ENCODE data around the gene LGMN.

The LGMN gene

DNA sequence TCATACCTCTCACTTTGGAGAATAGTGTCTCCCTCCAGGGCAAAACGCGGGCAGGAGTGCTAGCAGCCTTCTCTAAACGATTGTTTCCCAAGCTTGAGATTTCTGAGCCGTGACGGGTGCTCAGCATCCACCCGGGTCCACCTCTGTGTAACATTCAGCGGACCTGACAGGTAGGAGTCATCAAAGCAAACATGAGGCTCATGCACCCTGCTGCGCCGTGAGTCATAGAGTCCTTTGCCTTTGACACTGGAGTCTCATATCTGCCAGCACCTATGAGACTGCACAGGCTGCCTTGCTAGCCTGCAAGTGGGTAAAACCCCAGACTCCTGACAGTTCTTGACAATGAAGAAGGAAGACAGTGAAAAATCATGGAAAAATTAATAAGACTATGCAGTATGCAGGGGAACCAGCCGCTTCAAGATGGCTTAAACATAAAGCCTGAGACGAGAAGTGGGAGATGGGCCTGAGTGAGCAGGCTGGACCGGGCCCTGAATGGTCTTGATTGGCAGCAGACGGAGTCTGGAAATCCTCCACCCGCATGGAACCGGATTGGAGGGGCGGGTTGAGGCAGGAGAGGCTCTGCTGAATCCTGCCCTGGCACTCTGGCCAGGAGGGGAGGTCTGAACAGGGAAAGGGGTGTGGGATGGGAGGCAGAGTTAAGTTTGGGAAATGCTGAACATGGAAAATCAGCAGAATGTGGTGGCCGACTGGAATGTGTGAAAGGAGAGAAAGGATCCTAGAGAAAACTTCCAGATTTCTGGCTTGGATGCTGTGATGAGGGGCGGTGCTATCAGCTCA is 54.2 kb downstream of the LGMN start:
- Histone ChIP-seq H3K27me3 (ENCODE audit: insufficient read depth, low read length) (no peaks in the 10 kb centered on the region), H2AFZ (ENCODE audit: low read depth, low read length) (no peak overlapping the region), H3K9me3 (ENCODE audit: low read length) (no peaks in the 10 kb centered on the region), H3K36me3 (ENCODE audit: insufficient read depth, low read length) (no peaks in the 10 kb centered on the region), H3K4me3 (ENCODE audit: low read length) (no peak overlapping the region), H3K4me1 (ENCODE audit: insufficient read depth, low read length) (no peaks in the 10 kb centered on the region)

DNA sequence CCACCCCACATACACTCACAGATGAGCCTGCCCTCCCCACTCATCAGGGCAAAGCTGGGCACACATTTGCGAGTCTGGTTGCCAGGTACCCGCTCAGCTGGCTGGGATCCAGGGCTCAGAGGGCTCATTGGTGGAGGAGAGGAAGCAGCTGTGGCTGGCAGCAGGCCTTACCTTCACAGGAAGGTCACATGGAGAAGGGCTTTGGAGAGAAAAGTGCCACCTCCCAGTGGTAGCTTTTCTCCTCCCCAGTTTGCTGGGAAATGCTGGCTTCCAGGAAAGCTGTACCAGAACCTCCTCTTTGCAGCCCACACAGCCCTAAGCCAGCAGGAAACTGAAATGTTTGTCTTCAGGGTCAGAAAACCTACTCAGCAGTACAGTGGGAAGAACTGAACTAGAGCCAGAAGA is 55.6 kb downstream of the LGMN start:
- H3K4me3 ChIP-seq (ENCODE audit: low read length), result no peak overlapping the region
- no peaks in the 10 kb centered on the region for H3K27me3 ChIP-seq (ENCODE audit: insufficient read depth, low read length)

DNA sequence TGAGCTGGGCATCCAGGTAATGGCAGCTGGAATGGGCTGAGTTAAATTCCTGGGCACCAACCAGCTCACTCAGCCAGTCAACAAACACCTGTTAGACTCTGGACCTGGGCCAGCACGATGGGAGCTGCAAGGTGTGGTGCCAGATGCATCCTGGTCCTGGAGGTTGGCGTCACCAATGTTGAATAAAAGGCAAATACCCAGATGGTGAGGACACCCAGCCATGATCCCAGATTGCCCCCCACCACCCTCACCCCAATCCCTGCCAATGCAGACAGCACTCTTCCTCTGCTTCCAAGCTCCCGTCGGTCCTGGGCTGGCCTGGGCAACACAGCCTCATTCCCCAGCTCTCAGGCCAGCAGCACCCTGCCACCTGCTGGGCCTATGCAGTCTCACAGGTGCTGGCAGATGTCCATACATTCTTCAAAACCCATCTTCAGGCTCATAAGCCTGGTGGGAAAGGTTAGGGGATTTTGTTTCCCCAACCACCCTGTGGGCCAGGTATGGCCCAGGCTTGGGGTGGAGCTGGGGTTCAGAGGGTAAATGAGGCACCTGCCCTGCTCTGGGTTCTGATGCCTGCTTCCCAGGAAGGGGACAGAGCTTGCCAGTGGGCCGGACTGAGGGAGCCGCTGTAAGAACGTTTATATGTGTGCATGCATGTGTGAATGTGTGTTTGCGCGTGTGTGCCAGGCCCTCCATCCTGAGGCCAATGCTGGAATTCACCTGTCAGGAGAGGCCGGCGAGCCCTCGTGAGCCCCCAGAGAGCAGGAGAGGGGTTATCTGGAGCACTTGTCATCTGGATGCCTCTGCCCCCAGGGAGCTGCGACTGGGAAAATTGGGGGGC is 58.0 kb downstream of the LGMN start:
- Histone ChIP-seq H2AFZ (ENCODE audit: low read depth, low read length) (no peak overlapping the region), H3K4me1 (ENCODE audit: insufficient read depth, low read length) (no peaks in the 10 kb centered on the region), H3K4me3 (ENCODE audit: low read length) (no peak overlapping the region), H3K27me3 (ENCODE audit: insufficient read depth, low read length) (no peaks in the 10 kb centered on the region), H3K9me3 (ENCODE audit: low read length) (no peaks in the 10 kb centered on the region), H3K36me3 (ENCODE audit: insufficient read depth, low read length) (no peaks in the 10 kb centered on the region)

More for the DNA sequence above, 55.6 kb downstream of the LGMN start:
- Histone ChIP-seq H3K4me1 (ENCODE audit: insufficient read depth, low read length) (no peaks in the 10 kb centered on the region), H3K36me3 (ENCODE audit: insufficient read depth, low read length) (no peaks in the 10 kb centered on the region), H3K9me3 (ENCODE audit: low read length) (no peaks in the 10 kb centered on the region), H2AFZ (ENCODE audit: low read depth, low read length) (no peak overlapping the region)

DNA sequence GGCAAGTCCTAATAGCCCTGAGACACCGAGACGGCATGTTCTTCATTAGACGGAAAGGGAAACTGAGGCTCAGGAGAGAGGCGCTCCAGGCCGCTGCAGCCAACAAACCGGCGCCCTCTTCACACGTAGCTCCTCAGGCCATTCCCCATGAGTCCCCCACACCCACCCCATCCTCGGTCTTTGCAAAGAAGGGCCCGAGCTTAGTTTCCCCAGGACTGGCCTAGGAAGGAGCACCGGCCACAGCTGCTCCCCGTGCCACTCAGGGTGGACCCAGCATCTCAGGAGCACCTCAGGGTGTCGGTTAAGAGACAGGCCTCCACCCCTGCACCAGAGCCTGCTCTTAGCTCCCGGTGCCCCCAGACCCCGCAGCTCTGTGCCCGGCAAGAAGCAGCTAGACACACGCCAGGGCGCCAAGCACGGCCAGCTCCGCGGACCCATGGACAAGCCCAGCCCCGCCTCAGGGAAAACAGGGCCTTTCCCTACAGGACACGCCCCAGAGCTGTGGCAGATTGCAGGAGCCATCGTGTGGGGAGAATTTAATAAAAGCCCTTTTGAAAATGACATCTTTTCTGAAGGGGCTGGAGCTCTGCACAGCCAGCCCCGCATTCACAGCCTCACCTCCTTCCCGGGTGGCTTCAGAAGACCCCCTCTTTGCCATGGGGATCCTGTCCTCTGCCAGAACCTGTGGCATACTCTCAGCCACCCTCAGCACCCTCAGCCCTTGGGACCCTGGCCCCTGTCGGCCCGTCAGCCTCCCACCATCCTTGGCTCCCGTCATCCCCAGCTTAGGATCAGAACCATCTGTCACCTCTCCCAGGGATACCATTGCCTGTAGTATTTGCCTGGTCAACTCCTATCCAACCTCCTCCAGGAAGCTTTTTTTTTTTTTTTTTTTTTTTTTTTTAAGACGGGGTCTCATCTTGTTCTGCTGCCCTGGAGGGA is 59.7 kb downstream of the LGMN start:
- Histone ChIP-seq H2AFZ (ENCODE audit: low read depth, low read length) (no peak overlapping the region), H3K4me3 (ENCODE audit: low read length) (no peak overlapping the region), H3K9me3 (ENCODE audit: low read length) (no peaks in the 10 kb centered on the region), H3K36me3 (ENCODE audit: insufficient read depth, low read length) (no peaks in the 10 kb centered on the region), H3K4me1 (ENCODE audit: insufficient read depth, low read length) (no peaks in the 10 kb centered on the region), H3K27me3 (ENCODE audit: insufficient read depth, low read length) (no peaks in the 10 kb centered on the region)

DNA sequence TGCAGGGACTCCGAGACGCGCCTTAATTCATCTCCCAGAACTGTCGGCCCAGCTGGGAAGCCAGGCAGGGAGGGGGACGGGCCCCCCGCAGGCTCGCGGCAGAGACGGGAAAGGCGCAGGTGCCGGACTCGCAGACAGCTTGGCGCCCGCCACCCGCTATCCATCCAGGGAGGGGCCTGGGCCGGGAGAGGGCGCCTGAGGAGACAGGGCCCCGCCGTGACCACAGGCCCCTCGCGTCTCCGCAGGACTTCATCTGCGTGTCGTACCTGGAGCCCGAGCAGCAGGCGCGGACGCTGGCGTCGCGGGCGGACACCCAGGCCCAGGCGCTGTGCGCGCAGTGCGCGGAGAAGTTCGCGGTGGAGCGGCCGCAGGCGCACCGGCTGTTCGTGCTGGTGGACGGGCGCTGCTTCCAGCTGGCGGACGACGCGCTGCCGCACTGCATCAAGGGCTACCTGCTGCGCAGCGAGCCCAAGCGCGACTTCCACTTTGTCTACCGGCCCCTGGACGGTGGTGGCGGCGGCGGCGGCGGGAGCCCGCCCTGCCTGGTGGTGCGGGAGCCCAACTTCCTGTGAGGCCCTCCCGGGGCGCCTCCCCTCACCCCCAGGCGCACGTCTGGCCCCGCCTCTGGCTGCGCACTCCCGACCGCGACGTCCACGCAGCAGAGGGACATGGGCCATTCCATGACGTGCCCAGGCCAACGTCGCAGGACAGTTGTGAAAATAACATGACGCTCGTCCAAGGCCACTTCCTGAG is 60.6 kb downstream of the LGMN start:
- H3K9me3 ChIP-seq (ENCODE audit: low read length), result no peaks in the 10 kb centered on the region
- H3K4me3 ChIP-seq (ENCODE audit: low read length), result no peak overlapping the region
- H2AFZ ChIP-seq (ENCODE audit: low read depth, low read length), result no peak overlapping the region
- H3K27me3 ChIP-seq (ENCODE audit: insufficient read depth, low read length), result no peaks in the 10 kb centered on the region
- no peaks in the 10 kb centered on the region for H3K36me3 ChIP-seq (ENCODE audit: insufficient read depth, low read length)
- no peaks in the 10 kb centered on the region for H3K4me1 ChIP-seq (ENCODE audit: insufficient read depth, low read length)

DNA sequence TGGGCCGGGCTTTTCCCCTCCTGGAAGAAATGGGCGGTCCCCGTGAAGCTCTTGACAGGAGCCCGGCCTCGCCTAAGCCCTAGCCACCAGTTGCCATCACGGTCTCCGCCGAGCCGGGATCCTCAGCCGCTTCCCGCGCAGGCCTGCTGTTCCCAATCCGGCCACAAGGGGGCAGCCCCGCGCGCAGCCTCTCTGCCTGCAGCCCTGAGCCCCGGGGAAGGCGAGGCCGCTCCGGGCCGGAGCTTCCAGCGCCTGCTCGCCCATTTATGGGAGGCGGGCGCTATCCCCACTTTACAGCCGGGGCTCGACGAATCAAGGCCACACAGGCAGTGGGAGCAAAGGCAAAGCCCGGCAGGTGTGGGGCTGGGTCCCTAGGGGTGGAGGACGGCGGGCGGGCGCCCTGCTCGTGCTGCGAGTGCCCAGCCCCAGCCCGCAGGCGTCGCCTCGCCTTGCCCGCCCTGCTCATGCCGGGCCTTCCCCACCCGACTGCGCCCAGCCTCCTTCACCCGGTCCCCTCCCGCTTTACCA is 61.5 kb downstream of the LGMN start:
- Histone ChIP-seq H3K4me1 (ENCODE audit: insufficient read depth, low read length) (no peaks in the 10 kb centered on the region), H3K27me3 (ENCODE audit: insufficient read depth, low read length) (no peaks in the 10 kb centered on the region), H3K4me3 (ENCODE audit: low read length) (no peak overlapping the region)

DNA sequence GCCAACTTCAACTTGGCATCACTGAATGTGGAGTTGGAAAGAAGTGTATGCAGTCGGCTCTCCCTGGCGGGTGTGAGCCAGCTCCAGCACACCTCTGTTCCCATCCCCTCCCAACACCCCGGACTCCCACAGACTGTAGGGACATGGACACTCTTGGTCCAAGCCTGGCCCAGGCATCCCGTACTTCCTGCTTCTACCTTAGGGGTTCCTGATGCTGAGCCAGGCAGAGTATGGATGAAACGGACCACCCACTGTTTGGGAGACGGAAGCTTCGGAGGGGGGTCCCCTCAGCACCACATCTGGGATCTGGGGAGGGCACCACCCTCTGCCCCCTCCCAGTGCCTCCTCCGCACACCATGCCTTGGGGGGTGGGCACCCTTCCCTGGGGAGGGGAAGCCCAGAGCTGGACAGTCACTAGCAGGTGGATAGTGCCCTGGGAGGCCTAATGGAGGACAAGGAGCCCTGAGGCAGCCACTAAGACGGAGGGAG is 62.0 kb downstream of the LGMN start:
- H2AFZ ChIP-seq (ENCODE audit: low read depth, low read length), result no peak overlapping the region
- no peak overlapping the region for H3K4me3 ChIP-seq (ENCODE audit: low read length)
- no peaks in the 10 kb centered on the region for H3K9me3 ChIP-seq (ENCODE audit: low read length)
- no peaks in the 10 kb centered on the region for H3K27me3 ChIP-seq (ENCODE audit: insufficient read depth, low read length)
- no peaks in the 10 kb centered on the region for H3K36me3 ChIP-seq (ENCODE audit: insufficient read depth, low read length)
- H3K4me1 ChIP-seq (ENCODE audit: insufficient read depth, low read length), result no peaks in the 10 kb centered on the region

More for the DNA sequence above, 61.5 kb downstream of the LGMN start:
- no peaks in the 10 kb centered on the region for H3K36me3 ChIP-seq (ENCODE audit: insufficient read depth, low read length)
- H3K9me3 ChIP-seq (ENCODE audit: low read length), result no peaks in the 10 kb centered on the region
- no peak overlapping the region for H2AFZ ChIP-seq (ENCODE audit: low read depth, low read length)

DNA sequence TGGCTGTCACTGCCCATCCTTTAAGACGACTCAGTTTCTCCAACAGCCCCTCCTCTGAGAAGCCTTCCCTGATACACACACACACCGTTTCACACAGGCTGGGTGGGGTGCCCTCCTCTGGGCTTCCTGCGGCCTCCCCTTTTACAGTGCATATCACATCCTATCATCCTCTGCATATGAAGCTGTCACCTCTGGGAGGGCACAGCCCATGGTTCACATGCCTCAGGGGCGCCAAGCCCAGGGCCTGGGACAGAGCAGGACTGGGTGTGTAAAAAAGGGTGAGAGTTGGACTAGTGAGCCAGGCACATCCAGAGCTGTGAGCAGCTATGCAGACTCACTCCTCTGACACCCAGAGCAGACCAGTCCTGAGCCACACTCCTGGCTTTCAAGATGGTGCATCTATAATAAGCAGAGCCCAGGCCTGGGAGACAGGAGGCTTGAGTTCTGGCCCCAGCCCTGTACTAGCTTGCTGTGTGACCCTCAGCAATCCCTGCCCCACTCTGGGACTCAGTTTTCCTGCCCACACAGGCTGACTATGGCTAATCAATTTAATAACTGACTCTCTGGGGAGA is 62.6 kb downstream of the LGMN start:
- Histone ChIP-seq H3K4me1 (ENCODE audit: insufficient read depth, low read length) (no peaks in the 10 kb centered on the region), H3K27me3 (ENCODE audit: insufficient read depth, low read length) (no peaks in the 10 kb centered on the region), H3K4me3 (ENCODE audit: low read length) (no peak overlapping the region), H3K36me3 (ENCODE audit: insufficient read depth, low read length) (no peaks in the 10 kb centered on the region), H2AFZ (ENCODE audit: low read depth, low read length) (no peak overlapping the region), H3K9me3 (ENCODE audit: low read length) (no peaks in the 10 kb centered on the region)

DNA sequence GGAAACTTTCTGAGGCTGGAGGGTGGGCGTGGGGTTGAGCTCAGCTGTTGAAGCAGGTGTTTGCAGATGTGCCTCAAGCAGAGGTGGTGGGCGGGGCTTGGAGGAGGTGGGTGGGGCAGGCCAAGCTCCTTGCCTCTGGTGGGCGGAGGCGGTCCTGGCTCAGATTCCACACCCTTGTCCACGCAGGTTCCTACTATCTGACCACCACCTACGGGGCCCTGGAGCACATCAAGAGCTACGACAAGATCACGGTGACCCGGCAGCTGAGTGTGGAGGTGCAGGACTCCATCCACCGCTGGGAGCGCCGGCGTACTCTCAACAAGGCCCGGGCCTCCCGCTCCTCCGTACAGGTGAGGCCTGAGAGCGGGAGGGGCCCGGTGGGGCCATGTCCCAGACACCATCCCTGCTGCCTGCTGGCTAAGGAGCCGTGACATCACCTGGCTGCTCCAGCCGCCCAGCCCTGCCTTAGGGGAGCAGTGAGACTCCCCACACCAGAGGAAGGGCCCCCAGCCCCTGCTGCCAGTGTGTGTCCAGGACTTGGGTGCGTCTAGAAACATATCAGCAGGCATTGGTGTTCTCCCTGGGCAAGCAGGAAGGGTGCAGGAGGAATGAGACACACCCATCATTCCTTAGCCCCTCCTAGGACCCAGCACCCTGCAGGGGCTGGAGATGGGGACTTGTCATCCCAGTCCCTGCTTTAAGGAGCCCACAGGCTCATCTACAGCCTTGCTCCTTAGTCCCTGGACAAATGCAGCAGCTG is 63.4 kb downstream of the LGMN start:
- Histone ChIP-seq H3K9me3 (ENCODE audit: low read length) (no peaks in the 10 kb centered on the region), H3K36me3 (ENCODE audit: insufficient read depth, low read length) (no peaks in the 10 kb centered on the region), H3K27me3 (ENCODE audit: insufficient read depth, low read length) (no peaks in the 10 kb centered on the region), H3K4me3 (ENCODE audit: low read length) (no peak overlapping the region), H2AFZ (ENCODE audit: low read depth, low read length) (no peak overlapping the region), H3K4me1 (ENCODE audit: insufficient read depth, low read length) (no peaks in the 10 kb centered on the region)

DNA sequence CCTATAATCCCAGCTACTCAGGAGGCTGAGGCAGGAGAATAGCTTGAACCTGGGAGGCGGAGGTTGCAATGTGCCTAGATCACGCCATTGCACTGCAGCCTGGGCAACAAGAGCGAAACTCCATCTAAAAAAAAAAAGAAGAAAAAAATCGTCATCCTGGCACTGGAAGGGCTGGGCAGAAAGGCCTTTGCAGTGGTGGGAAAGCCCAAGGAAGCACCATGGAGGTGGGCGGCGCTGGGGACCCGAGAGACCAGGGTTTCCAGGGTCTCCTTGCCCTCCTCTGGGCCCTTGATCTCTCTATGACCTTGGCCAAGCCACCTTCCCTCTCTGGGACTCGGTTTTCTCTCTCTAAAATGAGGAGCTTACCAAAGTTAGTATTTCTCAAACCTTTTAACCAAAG is 65.4 kb downstream of the LGMN start:
- H3K4me1 ChIP-seq (ENCODE audit: insufficient read depth, low read length), result no peaks in the 10 kb centered on the region
- no peaks in the 10 kb centered on the region for H3K27me3 ChIP-seq (ENCODE audit: insufficient read depth, low read length)
- H3K9me3 ChIP-seq (ENCODE audit: low read length), result no peaks in the 10 kb centered on the region
- H3K36me3 ChIP-seq (ENCODE audit: insufficient read depth, low read length), result no peaks in the 10 kb centered on the region
- H3K4me3 ChIP-seq (ENCODE audit: low read length), result no peak overlapping the region
- no peak overlapping the region for H2AFZ ChIP-seq (ENCODE audit: low read depth, low read length)

All from neuron (in vitro differentiated cells).